SK-N-SH (cell line): ENCODE measurements around the gene DSP. TPM values are rescaled to one million over a fixed set of nuclear protein-coding genes. Genes with fewer than 3 reads are reported as not detected.
A peak's percentile ranks its signal among the peaks of the same experiment; 100 is the strongest.

Experiments
- CTCF ChIA-PET: fragments of 300-600, 350-600 bp; formaldehyde crosslinking; extraction: SDS; loops from one replicate; lab custom pipeline; 2021; lab: Yijun Ruan, JAX
- POLR2A ChIA-PET: fragments of 350-600 bp; sonication (Branson Sonifier 250); formaldehyde crosslinking; extraction: SDS; loops from one replicate; lab custom pipeline; 2020; ENCODE audit warnings: antibody characterized with exemption, inconsistent platforms; lab: Yijun Ruan, JAX
- DNase-seq: peaks from one replicate; pipeline ENCODE4 v3.0.0; 2012
- H2AFZ ChIP-seq: fragments of 200-600 bp; sonication (generic); 2 replicates; pipeline ENCODE4 v1.8.1; 2016; ENCODE audit warnings: antibody characterized with exemption, mild to moderate bottlenecking, low read depth
- H3F3A ChIP-seq: fragments of 200-600 bp; sonication (generic); replicated peaks from 2 replicates; pipeline ENCODE3; 2016; ENCODE audit warnings: antibody characterized with exemption, mild to moderate bottlenecking; ENCODE audit not compliant: insufficient read depth
- H3K27ac ChIP-seq, 2 experiments: fragments of 200-500 bp in 1 of 2; fragments of 200-600 bp in 1 of 2; sonication (Bioruptor generic) in 1 of 2; sonication (generic), shearing (Covaris generic) in 1 of 2; 2 replicates each; pipeline versions ENCODE4 v1.5.1 to v1.6.1; 2014 to 2016; ENCODE audit warnings: low read depth in 2 of 2, inconsistent platforms in 1 of 2, low read length in 1 of 2, mild to moderate bottlenecking in 1 of 2, mixed read lengths in 1 of 2
- H3K27me3 ChIP-seq: fragments of 200-600 bp; sonication (generic), shearing (Covaris generic); 2 replicates; pipeline ENCODE4 v1.6.1; 2016; ENCODE audit warnings: mixed run types; ENCODE audit not compliant: insufficient read depth
- H3K36me3 ChIP-seq, 2 experiments: fragments of 200-500 bp in 1 of 2; fragments of 200-600 bp in 1 of 2; sonication (Bioruptor generic) in 1 of 2; sonication (generic) in 1 of 2; replicated peaks in 1 of 2; 2 replicates each; pipeline versions ENCODE3 to v1.5.1; 2014 to 2016; ENCODE audit warnings: low read length in 1 of 2, mild to moderate bottlenecking in 1 of 2; ENCODE audit not compliant: insufficient read depth in 2 of 2, control insufficient read depth in 1 of 2
- H3K4me1 ChIP-seq, 2 experiments: fragments of 200-500 bp in 1 of 2; fragments of 200-600 bp in 1 of 2; sonication (Bioruptor generic) in 1 of 2; sonication (generic), shearing (Covaris generic) in 1 of 2; 2 replicates each; pipeline versions ENCODE4 v1.5.1 to v1.6.1; 2014 to 2016; ENCODE audit warnings: low read depth in 1 of 2, low read length in 1 of 2, mixed run types in 1 of 2; ENCODE audit not compliant: insufficient read depth in 2 of 2, control insufficient read depth in 1 of 2
- H3K4me2 ChIP-seq: fragments of 200-600 bp; sonication (generic), shearing (Covaris generic); 2 replicates; pipeline ENCODE4 v1.6.1; 2017; ENCODE audit warnings: mixed run types
- H3K4me3 ChIP-seq, 2 experiments: fragments of 200-500 bp in 1 of 2; fragments of 200-600 bp in 1 of 2; sonication (Bioruptor generic) in 1 of 2; sonication (generic), shearing (Covaris generic) in 1 of 2; 2 replicates each; pipeline versions ENCODE4 v1.5.1 to v1.8.1; 2014 to 2016; ENCODE audit warnings: low read depth in 2 of 2, inconsistent platforms in 1 of 2, low read length in 1 of 2, mild to moderate bottlenecking in 1 of 2, mixed read lengths in 1 of 2, moderate library complexity in 1 of 2
- H3K79me2 ChIP-seq: fragments of 200-600 bp; sonication (generic); 2 replicates; pipeline ENCODE4 v1.8.1; 2017; ENCODE audit warnings: mild to moderate bottlenecking; ENCODE audit not compliant: insufficient read depth
- H3K9ac ChIP-seq: fragments of 200-600 bp; sonication (generic); 2 replicates; pipeline ENCODE4 v1.6.1; 2017; ENCODE audit warnings: mixed run types
- H3K9me2 ChIP-seq: fragments of 200-600 bp; sonication (generic); 2 replicates; pipeline ENCODE4 v1.6.1; 2017; ENCODE audit warnings: mixed run types
- H3K9me3 ChIP-seq: fragments of 200-600 bp; sonication (generic); 2 replicates; pipeline ENCODE4 v1.6.1; 2017; ENCODE audit warnings: mixed run types, mild to moderate bottlenecking, moderate library complexity
- H4K20me1 ChIP-seq: fragments of 200-600 bp; sonication (generic); 2 replicates; pipeline ENCODE4 v1.6.1; 2017; ENCODE audit warnings: mild to moderate bottlenecking, mixed run types; ENCODE audit not compliant: insufficient read depth
- CHD2 ChIP-seq: fragments of 150-350 bp; IDR thresholded peaks from 2 replicates; pipeline ENCODE4 v1.6.1; 2018; ENCODE audit warnings: low read length; ENCODE audit not compliant: partially characterized antibody
- ELF1 ChIP-seq: IDR thresholded peaks from 2 replicates; pipeline ENCODE4 v1.4.0; 2012
- EZH2phosphoT487 ChIP-seq: fragments of 200-600 bp; sonication (generic); IDR thresholded peaks from 2 replicates; pipeline ENCODE4 v1.6.1; 2017; ENCODE audit warnings: low read depth, mixed run types, mild to moderate bottlenecking, antibody characterized with exemption, moderate library complexity, borderline replicate concordance
- GABPA ChIP-seq: IDR thresholded peaks from 2 replicates; pipeline ENCODE4 v1.4.0; 2012; ENCODE audit warnings: low read depth, mild to moderate bottlenecking
- IRF3 ChIP-seq: fragments of 150-350 bp; IDR thresholded peaks from 2 replicates; pipeline ENCODE4 v1.6.1; 2016; ENCODE audit warnings: mild to moderate bottlenecking, low read depth, low read length
- MEF2A ChIP-seq: IDR thresholded peaks from 2 replicates; pipeline ENCODE4 v1.4.0; 2012; ENCODE audit warnings: low read depth, borderline replicate concordance
- MXI1 ChIP-seq: IDR thresholded peaks from 2 replicates; pipeline ENCODE4 v1.6.1; 2012; ENCODE audit warnings: mild to moderate bottlenecking, low read depth, low read length, improper control_type of control experiment
- POLR2AphosphoS5 ChIP-seq: IDR thresholded peaks from 2 replicates; pipeline ENCODE4 v1.6.1; 2012; ENCODE audit warnings: low read depth, low read length
- RAD21 ChIP-seq: IDR thresholded peaks from 2 replicates; pipeline ENCODE4 v1.6.1; 2012; ENCODE audit warnings: mild to moderate bottlenecking, low read length
- REST ChIP-seq: IDR thresholded peaks from 2 replicates; pipeline ENCODE4 v1.6.1; 2012; ENCODE audit warnings: mild to moderate bottlenecking, low read depth, low read length, moderate library complexity
- SMC3 ChIP-seq: IDR thresholded peaks from 2 replicates; pipeline ENCODE4 v1.6.1; 2012; ENCODE audit warnings: low read depth, low read length, improper control_type of control experiment
- TCF12 ChIP-seq: IDR thresholded peaks from 2 replicates; pipeline ENCODE4 v1.4.0; 2012
- TEAD4 ChIP-seq: IDR thresholded peaks from 2 replicates; pipeline ENCODE4 v1.4.0; 2012; ENCODE audit warnings: mild to moderate bottlenecking, borderline replicate concordance; ENCODE audit not compliant: insufficient read depth
- USF2 ChIP-seq: fragments of 150-350 bp; IDR thresholded peaks from 2 replicates; pipeline ENCODE4 v1.6.1; 2017; ENCODE audit warnings: antibody characterized with exemption, low read length, low read depth, borderline replicate concordance
- YY1 ChIP-seq: IDR thresholded peaks from 2 replicates; pipeline ENCODE4 v1.4.0; 2012; ENCODE audit warnings: low read depth, mild to moderate bottlenecking
- WGBS: methylation state at CpG from one replicate; pipeline ENCODE4 v1.1.6; 2017; ENCODE audit warnings: low lambda C conversion rate; 5-methylcytosine and 5-hydroxymethylcytosine counted together
- polyA plus RNA-seq, 3 experiments: library from polyadenylated mRNA; depleted of rRNA; stranded (reverse); fragments of >200 nt; gene quantifications; 2 replicates each; pipeline ENCODE4 v1.2.3, GENCODE V29; 2012

Gene DSP
- polyA plus RNA-seq, 1 of the 3 experiments (the other 2 are of a cell fraction) = 0.02 TPM

GRCh38 chr6:7528565-7528964, 12.9 kb upstream of the DSP start (continued):
- TF ChIP-seq RAD21 = no peak

GRCh38 chr6:7529141-7529540, 12.3 kb upstream of the DSP start:
- H3K36me3 ChIP-seq = no peaks in the 10 kb centered on the region
- no peak for TF ChIP-seq SMC3
- TF ChIP-seq EZH2phosphoT487 = no peak
- no peak for TF ChIP-seq USF2
- TF ChIP-seq IRF3 = no peak
- no peak for TF ChIP-seq MEF2A
- TF ChIP-seq YY1 = no peak
- TF ChIP-seq ELF1 = no peak
- no peak for TF ChIP-seq MXI1
- TF ChIP-seq GABPA = no peak
- TF ChIP-seq CHD2 = no peak
- no peak for TF ChIP-seq RAD21
- no peak for TF ChIP-seq TCF12
- no peak for TF ChIP-seq POLR2AphosphoS5
- no peak for TF ChIP-seq TEAD4
- TF ChIP-seq REST = no peak
- TF ChIP-seq, all 33 proteins: peak for 0
- Histone ChIP-seq H4K20me1 (no peaks in the 10 kb centered on the region), H3K9me2 (no peaks in the 10 kb centered on the region), H3K9ac (no peak overlapping the region), H3K27ac (peak overlapping the region in 1 of 2 experiments; percentile 27; a peak in 1 of 4 replicates), H2AFZ (no peak overlapping the region), H3K27me3 (no peaks in the 10 kb centered on the region; the same call in 1 of the 2 replicates), H3K4me1 (peaks cover 0 to 8% of the 10 kb centered on the region in 2 experiments; a peak in 1 of 4 replicates), H3K4me2 (no peak overlapping the region), H3K79me2 (no peaks in the 10 kb centered on the region), H3F3A (no peaks in the 10 kb centered on the region), H3K9me3 (no peaks in the 10 kb centered on the region), H3K4me3 (no peak overlapping the region)
- no peak for DNase-seq
- POLR2A ChIA-PET = no interaction called here
- CTCF ChIA-PET = no interaction called here
- WGBS = 26% methylated on average over 6 of the region's 6 CpGs
